Measurements from ENCODE around the gene BCAT1.

DNA sequence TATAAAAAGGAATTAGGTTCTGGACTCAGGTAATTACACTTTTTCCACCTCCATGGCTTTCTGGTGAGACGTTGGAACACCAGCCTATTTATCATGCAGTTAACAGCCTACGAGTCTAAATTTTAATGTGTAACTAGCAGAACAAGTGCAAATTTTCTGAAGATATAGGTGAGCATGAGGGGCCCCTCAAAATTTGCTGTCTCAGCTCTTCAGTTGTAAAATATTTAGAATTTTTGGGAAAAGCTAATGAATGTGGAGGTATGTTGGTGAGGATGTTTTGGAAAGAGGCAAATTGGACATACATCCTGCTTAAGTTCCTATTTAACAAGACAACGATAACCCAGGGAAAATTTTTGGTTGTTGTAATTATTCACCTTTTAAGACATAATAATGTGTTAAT lies 25.3 kb upstream of the BCAT1 start:
- TF ChIP-seq, protein P1, sequence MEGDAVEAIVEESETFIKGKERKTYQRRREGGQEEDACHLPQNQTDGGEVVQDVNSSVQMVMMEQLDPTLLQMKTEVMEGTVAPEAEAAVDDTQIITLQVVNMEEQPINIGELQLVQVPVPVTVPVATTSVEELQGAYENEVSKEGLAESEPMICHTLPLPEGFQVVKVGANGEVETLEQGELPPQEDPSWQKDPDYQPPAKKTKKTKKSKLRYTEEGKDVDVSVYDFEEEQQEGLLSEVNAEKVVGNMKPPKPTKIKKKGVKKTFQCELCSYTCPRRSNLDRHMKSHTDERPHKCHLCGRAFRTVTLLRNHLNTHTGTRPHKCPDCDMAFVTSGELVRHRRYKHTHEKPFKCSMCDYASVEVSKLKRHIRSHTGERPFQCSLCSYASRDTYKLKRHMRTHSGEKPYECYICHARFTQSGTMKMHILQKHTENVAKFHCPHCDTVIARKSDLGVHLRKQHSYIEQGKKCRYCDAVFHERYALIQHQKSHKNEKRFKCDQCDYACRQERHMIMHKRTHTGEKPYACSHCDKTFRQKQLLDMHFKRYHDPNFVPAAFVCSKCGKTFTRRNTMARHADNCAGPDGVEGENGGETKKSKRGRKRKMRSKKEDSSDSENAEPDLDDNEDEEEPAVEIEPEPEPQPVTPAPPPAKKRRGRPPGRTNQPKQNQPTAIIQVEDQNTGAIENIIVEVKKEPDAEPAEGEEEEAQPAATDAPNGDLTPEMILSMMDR (IDR thresholded peaks at IDR 0.05; ENCODE audit: poor library complexity): no peak
- no peak for TF ChIP-seq EZH2phosphoT487 (IDR thresholded peaks at IDR 0.05; ENCODE audit: low read depth, severe bottlenecking, unreplicated experiment)

All from hepatocyte (in vitro differentiated cells).